Measurements from ENCODE around the gene SIX3. TPM values are rescaled to one million over a fixed set of nuclear protein-coding genes. Genes with fewer than 3 reads are reported as not detected.

SIX3 gene
- total RNA-seq, 3 donors from 2014 or later (not counting 1 experiment from before 2014, with no cell fraction given) = 0.15 to 0.39 TPM; not detected in 1

GRCh38 chr2:44909831-44910230, 31.7 kb upstream of the SIX3 start:
- intact Hi-C loops (cut with micrococcal nuclease) = no loop called here
- Mint-ChIP-seq H3K27me3 (ENCODE audit: low read depth in 2 of 2) (peaks cover 10 to 11% of the 10 kb centered on the region in 2 donors), H3K4me3 (no peak overlapping the region), H3K36me3 (no peaks in the 10 kb centered on the region), H3K27ac (no peak overlapping the region), H3K4me1 (no peaks in the 10 kb centered on the region), H3K9me3 (peaks cover 0 to 2% of the 10 kb centered on the region in 2 donors)
- TF ChIP-seq CTCF (IDR thresholded peaks at IDR 0.05) = no peak
- no peaks in the 10 kb centered on the region for H3K36me3 ChIP-seq (ENCODE audit: control insufficient read depth, insufficient read depth, low read length)
- WGBS (ENCODE audit: insufficient coverage) = 100% methylated on average over 1 of the region's 1 CpG
- no peak for DNase-seq
- no peak overlapping the region for H3K4me3 ChIP-seq (ENCODE audit: low read length)
- no peak for ATAC-seq
- H3K9me3 ChIP-seq (ENCODE audit: control insufficient read depth, insufficient read depth, low read length) = no peaks in the 10 kb centered on the region
- no peak overlapping the region for H3K27ac ChIP-seq (ENCODE audit: low read length)
- no peaks in the 10 kb centered on the region for H3K27me3 ChIP-seq (ENCODE audit: control insufficient read depth, insufficient read depth, low read length)
- no peaks in the 10 kb centered on the region for H3K4me1 ChIP-seq (ENCODE audit: control insufficient read depth, insufficient read depth, low read length)

GRCh38 chr2:44912660-44913059, 28.8 kb upstream of the SIX3 start:
- H3K36me3 ChIP-seq (ENCODE audit: control insufficient read depth, insufficient read depth, low read length) = no peaks in the 10 kb centered on the region
- H3K4me3 ChIP-seq (ENCODE audit: low read length) = no peak overlapping the region
- H3K27me3 ChIP-seq (ENCODE audit: control insufficient read depth, insufficient read depth, low read length) = no peaks in the 10 kb centered on the region
- Mint-ChIP-seq H3K36me3 (no peaks in the 10 kb centered on the region), H3K9me3 (peaks cover 0 to 2% of the 10 kb centered on the region in 2 donors), H3K4me1 (no peaks in the 10 kb centered on the region), H3K27ac (no peak overlapping the region), H3K4me3 (no peak overlapping the region), H3K27me3 (ENCODE audit: low read depth in 2 of 2) (peaks cover 10 to 19% of the 10 kb centered on the region in 2 donors)
- H3K27ac ChIP-seq (ENCODE audit: low read length) = no peak overlapping the region
- WGBS (ENCODE audit: insufficient coverage) = 58% methylated on average over 5 of the region's 5 CpGs
- H3K4me1 ChIP-seq (ENCODE audit: control insufficient read depth, insufficient read depth, low read length) = no peaks in the 10 kb centered on the region
- ATAC-seq (no peak), DNase-seq (no peak)
- intact Hi-C loops (cut with micrococcal nuclease) = no loop called here
- no peak for TF ChIP-seq CTCF (IDR thresholded peaks at IDR 0.05)
- H3K9me3 ChIP-seq (ENCODE audit: control insufficient read depth, insufficient read depth, low read length) = no peaks in the 10 kb centered on the region

GRCh38 chr2:44916291-44916690, 25.2 kb upstream of the SIX3 start:
- H3K36me3 Mint-ChIP-seq = no peaks in the 10 kb centered on the region
- no peak for TF ChIP-seq CTCF (IDR thresholded peaks at IDR 0.05)
- H3K27ac ChIP-seq (ENCODE audit: low read length) = no peak overlapping the region
- H3K4me1 Mint-ChIP-seq = no peaks in the 10 kb centered on the region
- ATAC-seq (no peak), DNase-seq (no peak)
- H3K4me1 ChIP-seq (ENCODE audit: control insufficient read depth, insufficient read depth, low read length) = no peaks in the 10 kb centered on the region
- H3K27ac Mint-ChIP-seq = no peak overlapping the region
- H3K9me3 ChIP-seq (ENCODE audit: control insufficient read depth, insufficient read depth, low read length) = no peaks in the 10 kb centered on the region
- H3K36me3 ChIP-seq (ENCODE audit: control insufficient read depth, insufficient read depth, low read length) = no peaks in the 10 kb centered on the region
- H3K4me3 Mint-ChIP-seq = no peak overlapping the region
- no peak overlapping the region for H3K4me3 ChIP-seq (ENCODE audit: low read length)
- H3K9me3 Mint-ChIP-seq = no peaks in the 10 kb centered on the region
- peaks cover 5% of the 10 kb centered on the region for H3K27me3 ChIP-seq (ENCODE audit: control insufficient read depth, insufficient read depth, low read length)
- H3K27me3 Mint-ChIP-seq (ENCODE audit: low read depth in 2 of 2) = peaks cover 34 to 39% of the 10 kb centered on the region in 2 donors
- intact Hi-C loops (cut with micrococcal nuclease) = no loop called here

- WGBS (ENCODE audit: insufficient coverage) = 72% methylated on average over 3 of the region's 4 CpGs
- H3K27me3 Mint-ChIP-seq (ENCODE audit: low read depth in 2 of 2) = peaks cover 40 to 56% of the 10 kb centered on the region in 2 donors
- intact Hi-C loops (cut with micrococcal nuclease) = no loop called here
- no peaks in the 10 kb centered on the region for H3K9me3 ChIP-seq (ENCODE audit: control insufficient read depth, insufficient read depth, low read length)
- no peaks in the 10 kb centered on the region for H3K4me1 ChIP-seq (ENCODE audit: control insufficient read depth, insufficient read depth, low read length)
- H3K9me3 Mint-ChIP-seq = no peaks in the 10 kb centered on the region
- no peak overlapping the region for H3K27ac Mint-ChIP-seq
- no peak for TF ChIP-seq CTCF (IDR thresholded peaks at IDR 0.05)
- H3K27ac ChIP-seq (ENCODE audit: low read length) = no peak overlapping the region
- no peak overlapping the region for H3K4me3 Mint-ChIP-seq
- no peaks in the 10 kb centered on the region for H3K36me3 Mint-ChIP-seq
- no peaks in the 10 kb centered on the region for H3K36me3 ChIP-seq (ENCODE audit: control insufficient read depth, insufficient read depth, low read length)
- ATAC-seq (no peak), DNase-seq (no peak)
- no peaks in the 10 kb centered on the region for H3K4me1 Mint-ChIP-seq
- peaks cover 6% of the 10 kb centered on the region for H3K27me3 ChIP-seq (ENCODE audit: control insufficient read depth, insufficient read depth, low read length)
- no peak overlapping the region for H3K4me3 ChIP-seq (ENCODE audit: low read length)
Observed at GRCh38 chr2:44918095-44918775, 23.3 kb upstream of the SIX3 start.
